Neural progenitor cell (in vitro differentiated cells): ENCODE data around the gene PKNOX2.

ENCODE experiments used
- CTCF ChIP-seq: fragments of 200-600 bp; sonication (generic); IDR thresholded peaks from 2 replicates; pipeline ENCODE4 v1.5.1; 2017; ENCODE audit warnings: antibody characterized with exemption, mild to moderate bottlenecking
- EZH2 ChIP-seq: fragments of 200-600 bp; sonication (generic); IDR thresholded peaks from 2 replicates; pipeline ENCODE4 v1.6.1; 2017; ENCODE audit warnings: antibody characterized with exemption, mild to moderate bottlenecking, moderate library complexity

DNA sequence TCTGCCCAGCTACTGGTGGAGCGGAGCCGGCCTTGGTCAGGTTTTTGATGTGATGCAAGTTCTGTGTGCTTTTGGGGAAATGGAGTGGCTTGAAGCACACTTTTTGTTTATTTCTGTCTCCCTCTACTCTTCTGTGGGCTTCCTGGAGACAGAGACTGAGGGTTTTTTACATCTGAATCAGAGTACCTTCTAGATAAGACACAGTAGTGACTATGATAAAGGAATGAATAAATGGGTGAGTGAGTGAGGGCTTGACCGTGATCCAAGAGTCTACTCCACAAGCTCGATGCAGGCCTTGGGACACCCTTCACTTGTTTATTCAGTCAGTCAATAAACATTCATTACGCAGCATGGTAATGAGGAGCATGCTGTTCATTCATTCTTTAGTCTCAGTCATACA lies 125.7 kb downstream of the PKNOX2 start:
- TF ChIP-seq CTCF, result no peak
- TF ChIP-seq EZH2, result no peak
